Measurements from ENCODE around the gene IGSF22. TPM values are rescaled to one million over a fixed set of nuclear protein-coding genes. Genes with fewer than 3 reads are reported as not detected.

Gene IGSF22
- total RNA-seq, 5 donors from 2014 or later (not counting 1 experiment from before 2014, with no cell fraction given) = 2.1 to 3.7 (median 2.8) TPM

GRCh38 chr11:18705651-18706281, 20.2 kb downstream of the IGSF22 start:
- Histone ChIP-seq H3K4me3 (ENCODE audit: control insufficient read depth in 1 of 2, extremely low read depth in 1 of 2, low read length in 1 of 2) (peak overlapping the region; percentile 55 to 68), H3K36me3 (ENCODE audit: control insufficient read depth in 2 of 2, extremely low read depth in 1 of 2, insufficient read depth in 1 of 2, low read length in 1 of 2) (no peaks in the 10 kb centered on the region), H3K27ac (ENCODE audit: low read length) (no peak overlapping the region), H3K27me3 (replicated peaks in 1 of 2; ENCODE audit: control insufficient read depth in 2 of 2, extremely low read depth in 1 of 2, insufficient read depth in 2 of 2, low read length in 1 of 2) (peaks cover 0 to 17% of the 10 kb centered on the region in 2 experiments), H3K4me1 (ENCODE audit: control insufficient read depth in 1 of 2, extremely low read depth in 1 of 2, insufficient read depth in 2 of 2, low read length in 2 of 2) (peaks cover 0 to 21% of the 10 kb centered on the region in 2 experiments), H3K9me3 (no peaks in the 10 kb centered on the region)
- ATAC-seq (replicated peaks in 1 of 4) (peak; percentile 47 to 53 (median 49)), DNase-seq (peak in 16 of 35 experiments; percentile 3 to 46 (median 18))
- H3K4me3 Mint-ChIP-seq = peak overlapping the region; percentile 76 to 90 (median 84)
- peaks cover 20 to 33% (median 28%) of the 10 kb centered on the region in 3 donors for H3K4me1 Mint-ChIP-seq
- POLR2A ChIA-PET = interaction anchor here (0.6 to 1.0 kb wide), 2 partner anchors 73 to 180 kb away, joined by 4 to 6 read pairs; no protein-coding TSS in a partner anchor
- H3K27me3 Mint-ChIP-seq = peaks cover 0 to 2% of the 10 kb centered on the region in 2 donors
- 9% methylated on average over 36 of the region's 46 CpGs for WGBS (ENCODE audit: insufficient coverage)
- peak overlapping the region in 1 of 2 donors; percentile 16 for H3K27ac Mint-ChIP-seq
- H3K9me3 Mint-ChIP-seq = no peaks in the 10 kb centered on the region
- H3K36me3 Mint-ChIP-seq = no peaks in the 10 kb centered on the region
- CTCF ChIA-PET = interaction anchor here (1.3 to 2.0 kb wide), 2 partner anchors 16 kb away, joined by 5 to 8 read pairs; no protein-coding TSS in a partner anchor

DNA sequence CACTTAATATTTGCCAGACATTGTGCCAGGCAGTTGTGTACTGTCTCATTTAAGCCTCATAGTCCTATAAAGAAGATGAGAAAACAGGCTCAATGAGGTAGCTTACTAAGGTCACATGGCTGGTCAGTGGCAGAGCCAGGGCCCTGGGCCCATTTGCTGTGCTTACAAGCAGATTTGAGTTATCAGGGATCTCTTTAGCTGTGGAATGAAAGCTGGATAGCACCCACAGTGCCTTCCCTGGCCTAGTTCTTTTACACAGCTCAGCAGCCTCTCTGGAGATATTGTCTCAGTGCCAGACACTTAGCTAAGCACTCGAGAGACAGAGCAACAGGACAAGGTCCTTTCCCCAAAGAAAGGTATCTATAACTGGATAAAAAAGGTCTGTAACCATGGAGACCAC, 21.3 kb downstream of the IGSF22 start:
- Mint-ChIP-seq H3K36me3 (no peaks in the 10 kb centered on the region), H3K9me3 (no peaks in the 10 kb centered on the region), H3K27ac (peak overlapping the region in 1 of 2 donors; percentile 14), H3K4me3 (peak overlapping the region; percentile 59 to 84 (median 76)), H3K27me3 (peaks cover 0 to 4% of the 10 kb centered on the region in 2 donors), H3K4me1 (peaks cover 25 to 40% (median 33%) of the 10 kb centered on the region in 3 donors)
- 67% methylated on average over 1 of the region's 1 CpG for WGBS (ENCODE audit: insufficient coverage)
- DNase-seq = no peak
- ATAC-seq (replicated peaks in 1 of 4) = no peak
- Histone ChIP-seq H3K27ac (ENCODE audit: low read length) (no peak overlapping the region), H3K4me3 (ENCODE audit: control insufficient read depth in 1 of 2, extremely low read depth in 1 of 2, low read length in 1 of 2) (no peak overlapping the region), H3K9me3 (no peaks in the 10 kb centered on the region), H3K27me3 (replicated peaks in 1 of 2; ENCODE audit: control insufficient read depth in 2 of 2, extremely low read depth in 1 of 2, insufficient read depth in 2 of 2, low read length in 1 of 2) (peaks cover 0 to 26% of the 10 kb centered on the region in 2 experiments), H3K36me3 (ENCODE audit: control insufficient read depth in 2 of 2, extremely low read depth in 1 of 2, insufficient read depth in 1 of 2, low read length in 1 of 2) (no peaks in the 10 kb centered on the region), H3K4me1 (ENCODE audit: control insufficient read depth in 1 of 2, extremely low read depth in 1 of 2, insufficient read depth in 2 of 2, low read length in 2 of 2) (peaks cover 0 to 23% of the 10 kb centered on the region in 2 experiments)
- POLR2A ChIA-PET = interaction anchor here (0.5 to 0.6 kb wide), 3 partner anchors 88 to 179 kb away, joined by 3 to 6 read pairs (median 5); no protein-coding TSS in a partner anchor
- CTCF ChIA-PET = interaction anchor here in 1 of 2 donors (1.3 kb wide), 1 partner anchor 17 kb away, joined by 5 read pairs; no protein-coding TSS in a partner anchor

- Mint-ChIP-seq H3K27ac (peak overlapping the region in 1 of 2 donors; percentile 15), H3K27me3 (peaks cover 0 to 4% of the 10 kb centered on the region in 2 donors), H3K9me3 (no peaks in the 10 kb centered on the region), H3K4me1 (peaks cover 31 to 45% (median 38%) of the 10 kb centered on the region in 3 donors), H3K4me3 (peak overlapping the region in 1 of 3 donors; percentile 84), H3K36me3 (no peaks in the 10 kb centered on the region)
- ChIA-PET POLR2A (interaction anchor here (0.5 to 0.6 kb wide), 4 partner anchors 88 to 389 kb away, joined by 3 to 6 read pairs (median 4); no protein-coding TSS in a partner anchor), CTCF (interaction anchor here (0.8 to 1.3 kb wide), 2 partner anchors 18 to 27 kb away, joined by 3 to 5 read pairs; no protein-coding TSS in a partner anchor)
- H3K27me3 ChIP-seq (replicated peaks in 1 of 2; ENCODE audit: control insufficient read depth in 2 of 2, extremely low read depth in 1 of 2, insufficient read depth in 2 of 2, low read length in 1 of 2) = peaks cover 0 to 26% of the 10 kb centered on the region in 2 experiments
- WGBS (ENCODE audit: insufficient coverage) = 86% methylated on average over 4 of the region's 5 CpGs
- no peak overlapping the region for H3K4me3 ChIP-seq (ENCODE audit: control insufficient read depth in 1 of 2, extremely low read depth in 1 of 2, low read length in 1 of 2)
- H3K4me1 ChIP-seq (ENCODE audit: control insufficient read depth in 1 of 2, extremely low read depth in 1 of 2, insufficient read depth in 2 of 2, low read length in 2 of 2) = peaks cover 1 to 29% of the 10 kb centered on the region in 2 experiments
- no peak overlapping the region for H3K27ac ChIP-seq (ENCODE audit: low read length)
- ATAC-seq (replicated peaks in 1 of 4) (no peak), DNase-seq (no peak)
- H3K36me3 ChIP-seq (ENCODE audit: control insufficient read depth in 2 of 2, extremely low read depth in 1 of 2, insufficient read depth in 1 of 2, low read length in 1 of 2) = no peaks in the 10 kb centered on the region
- no peaks in the 10 kb centered on the region for H3K9me3 ChIP-seq
These were observed 21.8 kb downstream of the IGSF22 start for GRCh38 chr11:18704045-18704645.

DNA sequence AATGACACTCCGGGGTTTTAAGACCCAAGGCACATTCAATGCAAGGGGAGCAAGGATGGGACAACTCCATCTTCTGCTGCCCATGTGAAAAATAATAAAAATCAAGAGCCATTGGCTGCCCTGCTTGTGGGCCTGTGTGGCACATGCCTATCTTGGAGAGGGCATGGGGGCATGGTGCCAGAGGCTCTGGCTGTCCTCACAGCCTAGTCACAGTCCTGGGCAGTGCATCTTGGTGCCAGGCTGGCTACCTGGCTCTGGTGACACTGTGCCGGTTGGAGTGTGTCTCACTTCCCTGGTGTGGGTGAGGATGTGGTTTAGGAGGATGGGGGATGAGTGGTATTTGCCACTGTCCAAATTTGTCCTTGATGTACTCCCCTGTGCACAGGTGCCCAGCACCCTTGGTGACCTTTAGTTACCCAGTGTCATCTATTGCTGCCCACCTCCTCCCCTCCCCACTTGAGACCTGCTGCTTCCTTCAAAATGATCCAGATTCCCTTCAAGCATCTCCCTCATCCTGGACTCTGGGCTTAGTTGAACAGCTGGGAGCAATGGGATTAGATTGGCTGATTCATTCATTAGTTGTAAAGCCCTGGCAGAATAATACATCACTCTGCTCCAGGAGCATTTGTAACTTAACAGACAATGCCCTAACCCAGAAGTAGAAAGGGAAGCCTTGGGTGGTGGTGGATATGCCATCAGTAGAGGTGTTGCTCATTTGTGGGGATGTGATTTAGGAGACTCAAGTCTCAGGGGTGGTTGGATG, 22.8 kb downstream of the IGSF22 start:
- H3K27me3 ChIP-seq (replicated peaks in 1 of 2; ENCODE audit: control insufficient read depth in 2 of 2, extremely low read depth in 1 of 2, insufficient read depth in 2 of 2, low read length in 1 of 2) = peaks cover 0 to 26% of the 10 kb centered on the region in 2 experiments
- H3K27ac Mint-ChIP-seq = peak overlapping the region in 1 of 2 donors; percentile 18
- no peak overlapping the region for H3K4me3 Mint-ChIP-seq

DNA sequence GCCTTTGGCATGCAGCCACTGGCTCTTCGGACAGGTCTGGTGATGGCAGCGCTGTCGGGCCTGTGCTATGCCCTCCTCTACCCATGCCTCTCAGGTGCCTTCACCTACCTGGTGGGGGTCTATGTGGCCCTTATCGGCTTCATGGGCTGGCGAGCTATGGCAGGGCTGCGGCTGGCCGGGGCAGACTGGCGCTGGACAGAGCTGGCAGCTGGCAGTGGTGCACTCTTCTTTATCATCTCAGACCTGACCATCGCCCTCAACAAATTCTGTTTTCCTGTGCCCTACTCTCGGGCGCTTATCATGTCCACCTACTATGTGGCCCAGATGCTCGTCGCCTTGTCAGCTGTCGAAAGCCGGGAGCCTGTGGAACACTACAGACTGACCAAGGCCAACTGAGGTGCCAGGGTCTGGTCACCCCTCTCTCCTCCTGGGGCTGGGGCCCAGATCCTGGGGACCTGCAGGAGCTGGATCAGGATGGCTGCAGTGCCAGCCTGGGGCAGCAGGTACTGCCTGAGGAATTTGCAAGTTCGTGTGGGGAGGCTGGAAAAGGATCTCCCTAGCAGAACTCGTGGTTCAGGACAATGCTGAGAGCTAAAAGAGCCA, 24.3 kb downstream of the IGSF22 start:
- POLR2A ChIA-PET = no interaction called here
- 89% methylated on average over 17 of the region's 17 CpGs for WGBS (ENCODE audit: insufficient coverage)
- ATAC-seq (replicated peaks in 1 of 4) = no peak
- Mint-ChIP-seq H3K36me3 (no peaks in the 10 kb centered on the region), H3K27ac (no peak overlapping the region), H3K4me3 (no peak overlapping the region), H3K4me1 (peaks cover 31 to 49% (median 41%) of the 10 kb centered on the region in 3 donors), H3K27me3 (peaks cover 0 to 4% of the 10 kb centered on the region in 2 donors), H3K9me3 (no peaks in the 10 kb centered on the region)
- Histone ChIP-seq H3K27me3 (replicated peaks in 1 of 2; ENCODE audit: control insufficient read depth in 2 of 2, extremely low read depth in 1 of 2, insufficient read depth in 2 of 2, low read length in 1 of 2) (peaks cover 0 to 21% of the 10 kb centered on the region in 2 experiments), H3K4me3 (ENCODE audit: control insufficient read depth in 1 of 2, extremely low read depth in 1 of 2, low read length in 1 of 2) (no peak overlapping the region), H3K4me1 (ENCODE audit: control insufficient read depth in 1 of 2, extremely low read depth in 1 of 2, insufficient read depth in 2 of 2, low read length in 2 of 2) (peaks cover 2 to 31% of the 10 kb centered on the region in 2 experiments), H3K9me3 (no peaks in the 10 kb centered on the region), H3K36me3 (ENCODE audit: control insufficient read depth in 2 of 2, extremely low read depth in 1 of 2, insufficient read depth in 1 of 2, low read length in 1 of 2) (no peaks in the 10 kb centered on the region), H3K27ac (ENCODE audit: low read length) (no peak overlapping the region)
- no peak for DNase-seq
- CTCF ChIA-PET = interaction anchor here (0.9 to 1.0 kb wide), 3 partner anchors 20 to 29 kb away, joined by 3 to 5 read pairs (median 3); no protein-coding TSS in a partner anchor

More for the DNA sequence above, 22.8 kb downstream of the IGSF22 start:
- Histone ChIP-seq H3K36me3 (ENCODE audit: control insufficient read depth in 2 of 2, extremely low read depth in 1 of 2, insufficient read depth in 1 of 2, low read length in 1 of 2) (no peaks in the 10 kb centered on the region), H3K9me3 (no peaks in the 10 kb centered on the region), H3K4me3 (ENCODE audit: control insufficient read depth in 1 of 2, extremely low read depth in 1 of 2, low read length in 1 of 2) (no peak overlapping the region), H3K4me1 (ENCODE audit: control insufficient read depth in 1 of 2, extremely low read depth in 1 of 2, insufficient read depth in 2 of 2, low read length in 2 of 2) (peaks cover 2 to 34% of the 10 kb centered on the region in 2 experiments), H3K27ac (ENCODE audit: low read length) (no peak overlapping the region)
- ChIA-PET POLR2A (no interaction called here), CTCF (interaction anchor here in 1 of 2 donors (0.8 kb wide), 1 partner anchor 28 kb away, joined by 3 read pairs; no protein-coding TSS in a partner anchor)
- no peak for DNase-seq
- no peaks in the 10 kb centered on the region for H3K9me3 Mint-ChIP-seq
- no peak for ATAC-seq (replicated peaks in 1 of 4)
- H3K27me3 Mint-ChIP-seq = peaks cover 0 to 4% of the 10 kb centered on the region in 2 donors
- no peaks in the 10 kb centered on the region for H3K36me3 Mint-ChIP-seq
- WGBS (ENCODE audit: insufficient coverage) = 60% methylated on average over 1 of the region's 2 CpGs
- peaks cover 33 to 49% (median 40%) of the 10 kb centered on the region in 3 donors for H3K4me1 Mint-ChIP-seq
